Ectodermal cell (in vitro differentiated cells): ENCODE measurements around the gene BMP6.

Experiments
- H3K27ac ChIP-seq: 2 replicates; pipeline ENCODE4 v1.7.0; 2013; ENCODE audit warnings: mild to moderate bottlenecking, low read depth, low read length; ENCODE audit not compliant: insufficient read depth, poor library complexity, severe bottlenecking
- H3K27me3 ChIP-seq: 2 replicates; pipeline ENCODE4 v1.7.0; 2013; ENCODE audit warnings: mild to moderate bottlenecking, low read length; ENCODE audit not compliant: insufficient read depth, control insufficient read depth, poor library complexity, severe bottlenecking
- H3K36me3 ChIP-seq: one replicate; pipeline ENCODE4 v1.7.0; 2013; ENCODE audit warnings: low read length; ENCODE audit not compliant: control insufficient read depth, insufficient read depth
- H3K4me1 ChIP-seq: one replicate; pipeline ENCODE4 v1.7.0; 2013; ENCODE audit warnings: low read length; ENCODE audit not compliant: control insufficient read depth, insufficient read depth
- H3K4me3 ChIP-seq: 2 replicates; pipeline ENCODE4 v1.7.0; 2013; ENCODE audit warnings: low read depth, low read length, control low read depth; ENCODE audit not compliant: insufficient read depth
- H3K9me3 ChIP-seq: 2 replicates; pipeline ENCODE4 v1.7.0; 2013; ENCODE audit warnings: mild to moderate bottlenecking, low read length, moderate library complexity; ENCODE audit not compliant: control insufficient read depth
- WGBS, 2 experiments: methylation state at CpG; one replicate each; pipeline ENCODE4 v1.1.7; 2013; ENCODE audit warnings: missing lambda C conversion rate in 2 of 2; 5-methylcytosine and 5-hydroxymethylcytosine counted together

BMP6 gene

DNA sequence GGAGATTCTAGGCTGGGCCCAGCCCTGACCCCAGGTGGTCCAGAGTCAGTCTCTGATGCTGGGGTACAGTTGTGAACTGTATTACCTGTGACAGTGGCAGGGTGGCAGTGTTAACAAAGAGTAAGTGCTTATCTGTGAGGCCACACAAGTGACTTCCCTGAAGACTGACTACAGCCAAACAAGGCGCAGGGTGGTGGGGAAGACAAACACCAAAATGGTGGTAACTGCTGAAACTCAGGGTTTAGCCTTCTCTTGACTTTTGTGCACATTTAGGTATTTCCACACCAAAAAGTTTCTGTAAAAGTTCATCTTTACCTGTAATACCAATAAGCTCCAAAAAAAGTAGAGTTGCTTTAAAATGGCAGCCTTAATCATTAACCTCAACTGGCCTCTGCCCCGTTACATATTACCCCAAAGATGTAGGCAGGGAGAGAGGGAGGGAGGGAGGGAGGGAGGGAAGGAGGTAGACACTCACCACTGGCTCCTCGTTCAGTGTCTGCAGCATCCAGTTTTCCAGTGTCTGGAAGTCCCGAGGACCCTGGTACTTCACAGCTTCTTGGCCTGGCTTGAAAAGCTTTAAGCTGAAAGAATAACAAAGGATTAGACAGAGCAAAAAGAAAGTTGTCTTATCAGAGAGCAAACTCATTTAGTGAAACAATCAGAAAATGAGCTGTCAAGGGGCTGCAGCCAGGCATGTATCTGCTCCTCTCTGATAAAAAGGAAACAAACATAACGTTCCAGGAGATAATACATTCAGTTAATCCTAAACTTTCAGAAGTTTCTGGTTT lies 173.4 kb downstream of the BMP6 start:
- Histone ChIP-seq H3K27me3 (no peaks in the 10 kb centered on the region), H3K9me3 (no peaks in the 10 kb centered on the region), H3K36me3 (peaks cover 33% of the 10 kb centered on the region), H3K4me3 (no peak overlapping the region), H3K27ac (no peak overlapping the region), H3K4me1 (no peaks in the 10 kb centered on the region)
- 84 to 87% methylated on average over 5 of the region's 5 CpGs for WGBS, 2 experiments

DNA sequence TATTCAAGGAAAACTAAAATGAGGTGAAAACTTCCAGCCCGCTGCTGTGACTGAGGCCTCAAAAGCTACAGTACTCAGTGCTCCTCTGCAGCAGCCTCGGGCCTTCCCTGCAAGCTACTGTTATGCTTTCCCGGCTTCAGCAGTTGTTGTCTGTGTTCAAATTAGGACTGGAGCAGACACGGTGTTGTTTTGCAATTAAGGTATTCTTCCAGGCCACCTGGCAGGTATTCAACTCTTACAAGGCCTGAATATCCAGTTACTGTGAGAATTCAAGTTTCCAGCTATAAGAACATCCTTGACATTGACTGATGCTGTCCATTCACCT lies 174.0 kb downstream of the BMP6 start:
- H3K9me3 ChIP-seq = no peaks in the 10 kb centered on the region
- 90 to 94% methylated on average over 4 of the region's 4 CpGs for WGBS, 2 experiments
- H3K27ac ChIP-seq = no peak overlapping the region
- no peak overlapping the region for H3K4me3 ChIP-seq
- H3K4me1 ChIP-seq = no peaks in the 10 kb centered on the region
- H3K36me3 ChIP-seq = peaks cover 30% of the 10 kb centered on the region
- no peaks in the 10 kb centered on the region for H3K27me3 ChIP-seq

DNA sequence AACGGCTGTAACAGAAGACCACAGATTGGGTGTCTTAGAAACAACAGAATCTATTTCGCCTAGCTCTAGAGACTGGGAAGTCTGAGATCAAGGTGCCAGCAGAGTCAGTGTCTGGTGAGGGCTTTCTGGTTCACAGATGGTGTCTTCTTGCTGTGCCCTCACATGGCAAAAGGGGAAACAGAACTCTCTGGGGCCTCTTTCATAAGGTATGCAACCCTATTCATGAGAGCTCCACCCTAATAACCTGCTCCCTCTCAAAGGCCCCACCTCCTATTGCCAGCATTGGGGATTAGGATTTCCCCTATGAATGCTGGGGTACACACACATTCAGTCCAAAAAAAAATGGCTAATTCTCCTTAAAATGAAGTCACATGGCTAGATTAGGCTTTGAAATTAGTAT lies 174.7 kb downstream of the BMP6 start:
- WGBS, 2 experiments = 96 to 98% methylated on average over 2 of the region's 2 CpGs
- H3K9me3 ChIP-seq = no peaks in the 10 kb centered on the region
- H3K4me1 ChIP-seq = no peaks in the 10 kb centered on the region
- H3K4me3 ChIP-seq = no peak overlapping the region
- no peaks in the 10 kb centered on the region for H3K27me3 ChIP-seq
- peaks cover 23% of the 10 kb centered on the region for H3K36me3 ChIP-seq
- no peak overlapping the region for H3K27ac ChIP-seq

DNA sequence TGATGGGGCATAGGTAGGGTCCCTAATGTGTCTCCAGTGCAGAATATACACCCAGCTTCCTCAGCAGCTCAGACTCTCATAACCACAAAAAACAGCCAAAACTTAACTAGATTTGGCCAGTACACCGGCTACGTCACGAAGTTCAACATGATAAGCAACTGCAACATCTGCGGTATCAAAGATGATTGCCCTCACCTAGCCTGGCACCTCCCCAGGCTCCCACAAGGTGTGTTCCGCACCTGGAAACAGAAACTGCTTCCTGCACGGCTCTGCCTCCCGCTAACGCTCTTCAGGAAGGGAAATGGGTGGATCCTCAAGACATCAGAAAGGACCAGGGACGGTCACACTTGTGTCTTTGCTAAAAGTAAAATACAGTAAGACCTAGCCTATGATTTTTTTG lies 175.2 kb downstream of the BMP6 start:
- Histone ChIP-seq H3K27me3 (no peaks in the 10 kb centered on the region), H3K4me1 (no peaks in the 10 kb centered on the region), H3K27ac (no peak overlapping the region), H3K36me3 (peaks cover 23% of the 10 kb centered on the region), H3K4me3 (no peak overlapping the region), H3K9me3 (no peaks in the 10 kb centered on the region)
- WGBS, 2 experiments = 95 to 97% methylated on average over 9 of the region's 9 CpGs

DNA sequence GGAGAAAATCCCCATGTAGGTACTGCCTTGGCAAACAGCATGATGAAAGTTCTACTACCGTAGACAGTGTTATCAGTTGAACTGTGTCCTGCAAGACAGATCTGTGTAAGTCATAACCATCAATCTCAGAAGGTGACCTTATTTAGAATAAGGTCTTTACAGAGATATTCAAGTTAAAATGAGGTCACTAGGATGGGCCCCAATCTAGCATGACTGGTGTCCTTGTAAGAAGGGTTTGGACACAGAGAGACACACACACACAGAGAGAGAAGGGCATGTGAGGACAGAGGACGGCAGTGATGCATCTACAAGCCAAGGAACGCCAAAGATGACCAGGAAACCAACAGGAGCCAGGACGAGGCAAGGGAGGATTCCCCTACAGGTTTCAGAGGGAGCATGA lies 175.9 kb downstream of the BMP6 start:
- no peaks in the 10 kb centered on the region for H3K27me3 ChIP-seq
- H3K4me3 ChIP-seq = no peak overlapping the region
- no peaks in the 10 kb centered on the region for H3K9me3 ChIP-seq
- peaks cover 23% of the 10 kb centered on the region for H3K36me3 ChIP-seq
- 91 to 93% methylated on average over 4 of the region's 4 CpGs for WGBS, 2 experiments
- no peaks in the 10 kb centered on the region for H3K4me1 ChIP-seq
- no peak overlapping the region for H3K27ac ChIP-seq

DNA sequence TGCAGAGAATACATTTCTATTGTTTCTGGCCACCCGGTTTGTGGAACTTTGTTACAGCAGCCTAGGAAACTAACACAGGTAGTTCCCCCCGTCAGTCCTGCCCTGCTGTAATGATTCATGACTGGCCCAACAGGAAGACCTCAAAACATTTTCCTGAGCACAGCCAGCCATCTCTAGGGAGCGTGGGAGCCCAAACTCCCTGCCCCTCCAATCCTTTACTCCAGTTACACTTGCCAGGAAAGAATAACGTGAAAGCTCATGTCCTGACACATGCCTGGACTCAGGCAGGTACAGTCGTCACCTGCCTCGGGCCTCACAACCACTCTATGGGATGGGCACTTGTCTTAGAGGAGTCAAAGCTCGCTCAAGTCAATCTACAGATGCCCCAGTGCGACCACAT lies 176.3 kb downstream of the BMP6 start:
- no peaks in the 10 kb centered on the region for H3K4me1 ChIP-seq
- H3K4me3 ChIP-seq = no peak overlapping the region
- no peak overlapping the region for H3K27ac ChIP-seq
- whole genome bisulfite sequencing, 2 experiments = 90 to 94% methylated on average over 8 of the region's 8 CpGs
- H3K9me3 ChIP-seq = no peaks in the 10 kb centered on the region
- H3K36me3 ChIP-seq = peaks cover 23% of the 10 kb centered on the region
- H3K27me3 ChIP-seq = no peaks in the 10 kb centered on the region

DNA sequence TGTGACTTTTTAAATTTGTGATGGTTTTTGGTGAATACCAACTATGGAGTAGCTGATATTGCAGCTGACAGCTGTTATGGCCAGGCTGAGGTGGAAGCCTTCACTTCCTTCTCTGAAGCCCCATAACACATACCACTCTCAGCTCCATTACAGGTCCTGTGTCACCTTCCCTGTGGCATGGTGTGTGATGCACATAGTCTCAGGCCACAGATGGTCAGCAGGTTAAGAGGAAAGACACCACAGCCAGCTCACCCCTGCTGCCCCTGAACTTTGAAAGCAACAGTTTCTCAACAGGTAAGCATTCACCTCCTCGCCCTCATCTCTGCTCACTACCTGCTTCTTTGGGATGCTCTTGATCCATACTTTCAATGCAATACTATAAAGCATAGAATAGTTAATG lies 177.0 kb downstream of the BMP6 start:
- no peaks in the 10 kb centered on the region for H3K9me3 ChIP-seq

DNA sequence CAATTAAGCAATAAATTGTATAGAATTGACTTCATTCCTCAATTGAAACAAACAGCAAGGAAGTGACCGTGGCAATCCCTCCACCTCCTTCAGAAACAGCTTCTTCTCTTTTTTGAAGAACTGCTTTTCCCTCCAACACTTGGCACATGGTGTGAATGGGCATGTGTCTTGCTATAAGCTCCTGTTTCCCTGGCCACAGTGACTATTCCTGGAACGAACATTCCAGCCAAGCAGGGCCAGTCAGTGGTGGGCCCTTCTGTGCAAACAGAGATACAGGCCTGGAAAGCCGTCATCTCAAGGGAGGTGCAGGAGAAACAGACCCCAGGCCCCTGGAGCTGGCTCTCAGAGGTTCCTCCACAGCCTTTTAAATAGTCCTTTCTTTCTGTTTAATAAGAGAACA lies 177.8 kb downstream of the BMP6 start:
- WGBS, 2 experiments = 97% methylated on average over 3 of the region's 3 CpGs
- Histone ChIP-seq H3K4me1 (no peaks in the 10 kb centered on the region), H3K27me3 (no peaks in the 10 kb centered on the region), H3K36me3 (peaks cover 23% of the 10 kb centered on the region), H3K4me3 (no peak overlapping the region), H3K9me3 (no peaks in the 10 kb centered on the region), H3K27ac (no peak overlapping the region)

More for the DNA sequence above, 177.0 kb downstream of the BMP6 start:
- H3K4me3 ChIP-seq = no peak overlapping the region
- no peaks in the 10 kb centered on the region for H3K27me3 ChIP-seq
- 80 to 100% methylated on average over 1 of the region's 1 CpG for WGBS, 2 experiments
- H3K4me1 ChIP-seq = no peaks in the 10 kb centered on the region
- no peak overlapping the region for H3K27ac ChIP-seq
- H3K36me3 ChIP-seq = peaks cover 23% of the 10 kb centered on the region

DNA sequence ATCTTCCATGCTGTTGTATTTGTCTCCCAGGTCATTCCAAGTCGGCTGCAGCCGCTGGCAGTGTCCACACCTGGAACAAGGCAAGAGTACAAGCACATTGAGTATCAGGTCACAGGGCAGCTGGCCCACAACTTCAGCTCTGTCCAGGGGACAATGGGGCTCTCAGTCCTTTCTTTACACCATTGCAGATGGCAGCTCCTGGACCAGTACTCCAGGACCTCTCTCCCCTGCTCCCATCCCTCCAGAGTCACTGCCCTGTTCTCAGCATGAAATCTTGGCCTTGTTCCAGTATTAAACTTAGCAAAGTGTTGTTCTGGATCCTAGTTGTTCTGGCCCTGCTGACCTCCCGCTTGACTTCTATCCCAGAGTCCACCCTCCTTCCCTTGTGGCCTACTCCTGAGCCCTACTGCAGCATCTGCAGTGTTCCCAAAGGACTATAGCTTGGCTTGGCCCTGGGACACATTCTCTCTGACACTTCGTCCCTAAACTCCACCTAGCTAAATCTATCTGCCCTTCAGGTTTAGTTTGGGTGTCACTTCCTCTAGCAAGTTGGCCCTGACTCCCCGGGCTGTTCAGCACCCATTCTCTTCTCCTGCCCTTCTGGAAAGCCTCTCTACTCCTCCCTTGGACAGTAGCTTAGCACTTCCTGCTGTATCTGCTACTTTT lies 178.9 kb downstream of the BMP6 start:
- no peaks in the 10 kb centered on the region for H3K27me3 ChIP-seq
- no peak overlapping the region for H3K4me3 ChIP-seq
- 93 to 96% methylated on average over 5 of the region's 5 CpGs for WGBS, 2 experiments
- H3K27ac ChIP-seq = no peak overlapping the region
- H3K9me3 ChIP-seq = no peaks in the 10 kb centered on the region
- peaks cover 3% of the 10 kb centered on the region for H3K4me1 ChIP-seq
- peaks cover 23% of the 10 kb centered on the region for H3K36me3 ChIP-seq

DNA sequence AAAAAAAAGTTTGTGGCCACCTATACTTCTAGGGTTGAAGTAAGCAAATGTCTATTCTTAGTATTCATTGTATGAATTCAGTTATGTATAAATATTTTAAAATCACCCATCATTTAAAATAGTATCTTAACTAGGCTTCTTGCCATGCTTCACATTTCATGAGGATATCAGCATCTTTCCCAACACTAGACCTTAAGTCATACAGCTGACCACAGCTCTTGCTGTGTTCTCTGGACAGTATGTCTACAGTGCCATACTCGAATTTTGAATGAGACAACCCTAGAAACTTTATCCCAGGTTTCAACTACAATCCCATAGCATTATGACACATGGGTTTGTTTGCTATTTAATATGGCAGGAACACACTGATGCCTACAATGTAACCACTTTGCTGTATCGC lies 179.5 kb downstream of the BMP6 start:
- Histone ChIP-seq H3K27me3 (no peaks in the 10 kb centered on the region), H3K4me1 (peaks cover 3% of the 10 kb centered on the region), H3K9me3 (no peaks in the 10 kb centered on the region), H3K27ac (no peak overlapping the region), H3K36me3 (peaks cover 23% of the 10 kb centered on the region), H3K4me3 (no peak overlapping the region)
- WGBS, 2 experiments = 93% methylated on average over 2 of the region's 2 CpGs
